Mesothelial cell of epicardium (in vitro differentiated cells): ENCODE data around the gene AFF1. TPM values are rescaled to one million over a fixed set of nuclear protein-coding genes. Genes with fewer than 3 reads are reported as not detected.

ENCODE experiments used
- DNase-seq, 2 experiments: peaks; one replicate each; pipeline ENCODE4 v3.0.0; 2021; ENCODE audit warnings: low spot score in 2 of 2; ENCODE audit not compliant: unreplicated experiment in 2 of 2
- H3K27ac Mint-ChIP-seq: 2 replicates; pipeline ENCODE4 v1.8.0; 2021; ENCODE audit warnings: mixed read lengths
- H3K27me3 Mint-ChIP-seq: 2 replicates; pipeline ENCODE4 v1.8.0; 2021; ENCODE audit warnings: low read depth, mixed read lengths
- H3K36me3 Mint-ChIP-seq: 2 replicates; pipeline ENCODE4 v1.8.0; 2021; ENCODE audit warnings: mixed read lengths
- H3K4me1 Mint-ChIP-seq: 2 replicates; pipeline ENCODE4 v1.8.0; 2021; ENCODE audit warnings: mixed read lengths
- H3K4me3 Mint-ChIP-seq: 2 replicates; pipeline ENCODE4 v1.8.0; 2021; ENCODE audit warnings: mild to moderate bottlenecking, moderate library complexity, mixed read lengths
- H3K9me3 Mint-ChIP-seq: 2 replicates; pipeline ENCODE4 v1.8.0; 2021; ENCODE audit warnings: mixed read lengths
- total RNA-seq: library from RNA; stranded (reverse); gene quantifications from 3 replicates; pipeline ENCODE4 v1.2.1, GENCODE V29; 2021
- TF ChIP-seq, protein P1 (sequence below): fragments of 200-600 bp; sonication (generic); IDR thresholded peaks from one replicate; pipeline ENCODE4 v1.5.0; 2021; ENCODE audit warnings: antibody characterized with exemption; ENCODE audit not compliant: unreplicated experiment

Gene AFF1
- total RNA-seq, 1 donor from 2014 or later = 18.2 TPM

DNA sequence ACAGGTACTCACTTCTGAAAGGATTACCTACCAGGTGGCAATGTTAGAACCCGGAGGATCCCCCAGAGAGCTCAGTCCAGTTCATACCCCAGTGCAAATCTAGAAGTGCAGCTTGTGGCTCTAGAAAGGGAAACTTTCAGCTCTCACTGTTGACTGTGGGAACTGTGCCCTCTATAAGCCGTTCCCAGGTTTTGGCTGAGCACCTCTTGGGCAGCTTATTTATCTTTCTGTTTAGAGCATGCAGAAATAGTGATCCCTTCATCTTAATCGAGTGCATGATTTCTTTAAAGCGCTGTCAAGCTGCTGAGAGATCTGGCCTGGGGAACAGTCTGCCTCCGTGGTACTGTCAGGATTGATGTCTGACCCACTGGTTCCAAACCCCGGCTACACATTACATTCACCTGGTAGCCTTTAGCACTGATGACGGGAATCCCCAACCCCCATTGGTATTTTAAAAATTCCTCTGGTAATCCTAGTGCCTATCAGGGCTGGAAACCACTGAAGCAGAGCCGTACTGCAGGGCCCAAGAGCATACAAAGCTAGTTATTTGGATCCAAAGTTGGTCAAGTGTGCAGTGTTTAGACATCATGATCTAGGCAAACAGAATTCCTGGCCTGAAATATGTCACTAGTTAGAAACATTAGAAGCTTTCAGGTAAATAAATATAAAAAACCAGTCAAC lies 182.4 kb downstream of the AFF1 start:
- peaks cover 19% of the 10 kb centered on the region for H3K36me3 Mint-ChIP-seq
- H3K27me3 Mint-ChIP-seq = no peaks in the 10 kb centered on the region
- TF ChIP-seq, protein P1, sequence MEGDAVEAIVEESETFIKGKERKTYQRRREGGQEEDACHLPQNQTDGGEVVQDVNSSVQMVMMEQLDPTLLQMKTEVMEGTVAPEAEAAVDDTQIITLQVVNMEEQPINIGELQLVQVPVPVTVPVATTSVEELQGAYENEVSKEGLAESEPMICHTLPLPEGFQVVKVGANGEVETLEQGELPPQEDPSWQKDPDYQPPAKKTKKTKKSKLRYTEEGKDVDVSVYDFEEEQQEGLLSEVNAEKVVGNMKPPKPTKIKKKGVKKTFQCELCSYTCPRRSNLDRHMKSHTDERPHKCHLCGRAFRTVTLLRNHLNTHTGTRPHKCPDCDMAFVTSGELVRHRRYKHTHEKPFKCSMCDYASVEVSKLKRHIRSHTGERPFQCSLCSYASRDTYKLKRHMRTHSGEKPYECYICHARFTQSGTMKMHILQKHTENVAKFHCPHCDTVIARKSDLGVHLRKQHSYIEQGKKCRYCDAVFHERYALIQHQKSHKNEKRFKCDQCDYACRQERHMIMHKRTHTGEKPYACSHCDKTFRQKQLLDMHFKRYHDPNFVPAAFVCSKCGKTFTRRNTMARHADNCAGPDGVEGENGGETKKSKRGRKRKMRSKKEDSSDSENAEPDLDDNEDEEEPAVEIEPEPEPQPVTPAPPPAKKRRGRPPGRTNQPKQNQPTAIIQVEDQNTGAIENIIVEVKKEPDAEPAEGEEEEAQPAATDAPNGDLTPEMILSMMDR = no peak
- H3K4me3 Mint-ChIP-seq = no peak overlapping the region
- H3K9me3 Mint-ChIP-seq = no peaks in the 10 kb centered on the region
- DNase-seq = no peak
- H3K27ac Mint-ChIP-seq = no peak overlapping the region
- H3K4me1 Mint-ChIP-seq = peaks cover 10% of the 10 kb centered on the region

GRCh38 chr4:87117732-87118075 lies 182.9 kb downstream of the AFF1 start:
- Mint-ChIP-seq H3K9me3 (no peaks in the 10 kb centered on the region), H3K4me1 (peaks cover 10% of the 10 kb centered on the region), H3K4me3 (no peak overlapping the region), H3K27me3 (no peaks in the 10 kb centered on the region), H3K27ac (no peak overlapping the region), H3K36me3 (peaks cover 15% of the 10 kb centered on the region)
- TF ChIP-seq, protein P1 = no peak
- no peak for DNase-seq

DNA sequence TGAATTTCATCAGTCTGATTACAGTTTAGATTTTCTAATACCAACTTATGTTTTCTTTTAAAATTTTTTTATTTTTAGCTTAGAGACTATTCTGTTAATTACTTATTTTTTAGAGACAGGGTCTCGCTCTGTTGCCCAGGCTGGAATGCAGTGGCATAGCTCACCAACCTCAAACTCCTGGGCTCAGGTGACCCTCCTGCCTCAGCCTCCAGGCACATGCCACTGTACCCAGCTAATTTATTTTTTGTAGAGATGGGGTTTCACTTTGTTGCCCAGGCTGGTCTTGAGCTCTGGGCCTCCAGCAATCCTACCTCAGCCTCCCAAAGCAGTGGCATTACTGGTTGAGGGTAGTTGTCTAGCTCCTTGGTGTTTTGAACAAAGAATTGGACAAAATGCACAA lies 183.6 kb downstream of the AFF1 start:
- no peak for DNase-seq
- no peaks in the 10 kb centered on the region for H3K9me3 Mint-ChIP-seq
- TF ChIP-seq, protein P1 = no peak
- no peaks in the 10 kb centered on the region for H3K27me3 Mint-ChIP-seq
- no peak overlapping the region for H3K27ac Mint-ChIP-seq
- peaks cover 10% of the 10 kb centered on the region for H3K4me1 Mint-ChIP-seq
- H3K4me3 Mint-ChIP-seq = no peak overlapping the region
- peaks cover 15% of the 10 kb centered on the region for H3K36me3 Mint-ChIP-seq

GRCh38 chr4:87118826-87119225 lies 184.0 kb downstream of the AFF1 start:
- no peak overlapping the region for H3K4me3 Mint-ChIP-seq
- H3K27ac Mint-ChIP-seq = no peak overlapping the region
- TF ChIP-seq, protein P1 = no peak
- no peak for DNase-seq
- H3K36me3 Mint-ChIP-seq = peaks cover 15% of the 10 kb centered on the region
- peaks cover 10% of the 10 kb centered on the region for H3K4me1 Mint-ChIP-seq
- no peaks in the 10 kb centered on the region for H3K9me3 Mint-ChIP-seq
- H3K27me3 Mint-ChIP-seq = no peaks in the 10 kb centered on the region

DNA sequence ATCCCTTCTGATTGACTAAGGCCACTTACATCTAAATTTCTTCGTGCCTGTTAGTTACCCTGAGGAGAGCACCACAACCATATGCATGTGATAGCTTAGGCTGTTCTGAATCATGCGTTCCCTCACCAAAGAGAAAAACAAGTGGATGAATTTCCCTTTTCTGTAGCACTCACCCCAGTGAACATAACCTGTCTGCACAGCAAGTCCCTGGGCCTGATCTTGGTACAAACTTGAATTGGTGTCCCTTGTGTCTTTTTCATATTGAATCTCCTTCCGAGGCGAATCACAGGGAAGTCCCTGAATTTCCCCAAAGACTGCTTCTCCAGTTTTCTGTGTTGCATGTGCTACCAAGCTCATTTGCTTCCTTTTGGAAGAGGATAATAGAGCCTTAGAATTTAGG lies 185.2 kb downstream of the AFF1 start:
- Mint-ChIP-seq H3K4me3 (no peak overlapping the region), H3K4me1 (peaks cover 10% of the 10 kb centered on the region), H3K36me3 (peaks cover 15% of the 10 kb centered on the region), H3K27ac (no peak overlapping the region), H3K9me3 (no peaks in the 10 kb centered on the region), H3K27me3 (no peaks in the 10 kb centered on the region)
- DNase-seq = no peak
- TF ChIP-seq, protein P1 = no peak
